Large intestine (tissue), 12 donors: ENCODE measurements around the gene TMEM202. TPM values are rescaled to one million over a fixed set of nuclear protein-coding genes. Genes with fewer than 3 reads are reported as not detected.

Experiments used
- DNase-seq, 2 donors: peaks; one replicate each; pipeline versions ENCODE4 v3.0.0 to v3.0.0-alpha.2; 2013
- H3K27ac ChIP-seq: one replicate; pipeline ENCODE4 v1.5.1; 2013; ENCODE audit warnings: low read length
- H3K27me3 ChIP-seq: 2 replicates; pipeline ENCODE4 v1.6.1; 2013; ENCODE audit warnings: low read length; ENCODE audit not compliant: control insufficient read depth, insufficient read depth
- H3K36me3 ChIP-seq: 2 replicates; pipeline ENCODE4 v1.6.1; 2013; ENCODE audit warnings: low read length; ENCODE audit not compliant: control insufficient read depth, insufficient read depth
- H3K4me1 ChIP-seq: one replicate; pipeline ENCODE4 v1.6.1; 2013; ENCODE audit warnings: low read length; ENCODE audit not compliant: control insufficient read depth, insufficient read depth
- H3K4me3 ChIP-seq: one replicate; pipeline ENCODE4 v1.5.1; 2013; ENCODE audit warnings: low read length
- H3K9me3 ChIP-seq: one replicate; pipeline ENCODE4 v1.6.1; 2013; ENCODE audit warnings: mild to moderate bottlenecking, low read depth, low read length, moderate library complexity; ENCODE audit not compliant: control insufficient read depth
- whole genome bisulfite sequencing: methylation state at CpG from one replicate; pipeline ENCODE4 v1.1.5; 2013; ENCODE audit warnings: low lambda C conversion rate; ENCODE audit not compliant: insufficient coverage; 5-methylcytosine and 5-hydroxymethylcytosine counted together
- long read RNA-seq, 11 donors: transcript quantifications; one replicate each; lab custom pipeline, GENCODE V29; 2026
- polyA plus RNA-seq: library from polyadenylated mRNA; unstranded; fragments of 120-200 nt; gene quantifications from one replicate; pipeline ENCODE4 v1.2.1, GENCODE V29; 2013

The TMEM202 gene, protein sequence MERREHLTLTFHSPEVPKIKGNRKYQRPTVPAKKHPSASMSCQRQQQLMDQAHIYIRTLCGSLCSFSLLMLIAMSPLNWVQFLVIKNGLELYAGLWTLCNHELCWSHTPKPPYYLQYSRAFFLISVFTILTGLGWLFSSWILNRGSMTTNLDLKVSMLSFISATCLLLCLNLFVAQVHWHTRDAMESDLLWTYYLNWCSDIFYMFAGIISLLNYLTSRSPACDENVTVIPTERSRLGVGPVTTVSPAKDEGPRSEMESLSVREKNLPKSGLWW
- polyA plus RNA-seq = not detected
- long read RNA-seq, donor 1 = 0 reads
- long read RNA-seq, donor 2 = 0 reads
- long read RNA-seq, donor 3 = 0 reads
- long read RNA-seq, donor 4 = 0 reads
- long read RNA-seq, donor 5 = 0 reads
- long read RNA-seq, donor 6 = 0 reads
- long read RNA-seq, donor 7 = 0 reads
- long read RNA-seq, donor 8 = 0 reads
- long read RNA-seq, donor 9 = 0 reads
- long read RNA-seq, donor 10 = 0 reads
- long read RNA-seq, donor 11 = 0 reads

DNA sequence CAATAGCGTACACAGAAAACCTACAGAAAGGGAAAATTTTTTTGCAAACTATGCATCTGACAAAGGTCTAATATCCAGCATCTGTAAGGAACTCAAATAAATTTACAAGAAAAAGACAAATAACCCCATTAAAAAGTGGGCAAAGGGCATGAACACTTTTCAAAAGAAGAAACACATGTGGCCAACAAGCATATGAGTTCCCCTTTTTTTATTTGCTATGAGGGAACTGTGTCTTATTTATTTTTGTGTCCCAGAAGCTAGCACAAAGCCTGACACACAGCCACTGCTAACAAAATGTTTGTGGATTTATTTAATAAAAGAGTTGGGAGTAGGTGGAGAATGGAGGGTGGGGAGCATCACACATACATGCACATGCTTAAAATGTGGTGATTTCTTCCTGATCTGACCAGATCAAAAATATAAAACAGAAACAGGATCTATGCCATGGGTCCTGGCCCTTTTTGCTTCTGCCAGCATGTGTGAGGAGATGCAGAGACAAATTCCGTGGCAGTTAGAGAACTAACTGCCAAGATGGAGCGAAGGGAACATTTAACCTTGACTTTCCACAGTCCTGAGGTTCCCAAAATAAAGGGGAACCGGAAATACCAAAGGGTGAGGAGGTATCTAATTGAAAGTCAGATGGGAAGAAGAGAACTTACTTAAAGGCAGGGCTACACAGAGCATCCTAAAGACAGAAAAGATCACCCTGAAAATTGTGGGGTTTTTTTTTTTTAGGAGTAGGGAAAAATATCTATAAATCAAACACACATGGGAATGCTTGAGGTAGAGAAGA, at the start of gene TMEM202:
TMEM202 (plus strand) TSS at position 510 of the 793 bp plus-strand sequence; CDS start at position 532, 22 bp downstream.
- Histone ChIP-seq H3K27me3 (peaks cover 12% of the 10 kb centered on the region), H3K27ac (no peak within 1 kb of the TSS), H3K4me1 (no peaks in the 10 kb centered on the region), H3K9me3 (peaks cover 4% of the 10 kb centered on the region), H3K36me3 (no peaks in the 10 kb centered on the region), H3K4me3 (no peak within 1 kb of the TSS)
- DNase-seq = no peak
- WGBS = 100% methylated on average over 1 of the region's 4 CpGs

- H3K4me3 ChIP-seq = no peak overlapping the region
- no peaks in the 10 kb centered on the region for H3K4me1 ChIP-seq
- WGBS = no CpG with 5 or more reads among the region's 2 CpGs
- no peak overlapping the region for H3K27ac ChIP-seq
- DNase-seq = no peak
- no peaks in the 10 kb centered on the region for H3K27me3 ChIP-seq
- peaks cover 79% of the 10 kb centered on the region for H3K36me3 ChIP-seq
- H3K9me3 ChIP-seq = no peaks in the 10 kb centered on the region
These were observed 44.8 kb upstream of the TMEM202 start for GRCh38 chr15:72353266-72353665.

DNA sequence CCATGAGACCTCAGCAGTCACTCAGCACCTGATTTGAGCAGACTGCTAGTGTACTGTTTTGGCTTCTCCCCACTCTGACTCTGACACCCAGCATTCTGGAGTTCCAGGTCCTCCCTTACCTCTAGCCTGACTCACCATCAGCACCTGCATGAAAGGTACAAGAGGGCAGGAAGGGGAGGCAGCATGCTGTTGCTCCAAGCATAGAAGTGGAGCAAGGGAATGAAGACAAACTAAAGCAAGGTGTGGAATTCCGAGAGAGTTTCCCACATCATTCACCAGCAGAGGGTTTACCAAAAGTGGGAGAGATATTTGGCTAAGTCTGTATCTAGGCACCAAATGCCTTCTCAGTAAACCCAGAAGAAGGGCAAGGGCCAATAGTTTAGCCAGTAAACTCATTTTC, 43.6 kb upstream of the TMEM202 start:
- no CpG with 5 or more reads among the region's 1 CpG for whole genome bisulfite sequencing
- Histone ChIP-seq H3K9me3 (no peaks in the 10 kb centered on the region), H3K27ac (no peak overlapping the region), H3K36me3 (peaks cover 69% of the 10 kb centered on the region), H3K4me3 (no peak overlapping the region), H3K27me3 (no peaks in the 10 kb centered on the region), H3K4me1 (no peaks in the 10 kb centered on the region)
- DNase-seq = no peak

GRCh38 chr15:72358121-72358520, 40.0 kb upstream of the TMEM202 start:
- peaks cover 51% of the 10 kb centered on the region for H3K36me3 ChIP-seq
- H3K27ac ChIP-seq = no peak overlapping the region
- WGBS = no CpG with 5 or more reads among the region's 3 CpGs
- no peak for DNase-seq
- no peaks in the 10 kb centered on the region for H3K4me1 ChIP-seq
- H3K27me3 ChIP-seq = no peaks in the 10 kb centered on the region
- no peaks in the 10 kb centered on the region for H3K9me3 ChIP-seq
- no peak overlapping the region for H3K4me3 ChIP-seq

DNA sequence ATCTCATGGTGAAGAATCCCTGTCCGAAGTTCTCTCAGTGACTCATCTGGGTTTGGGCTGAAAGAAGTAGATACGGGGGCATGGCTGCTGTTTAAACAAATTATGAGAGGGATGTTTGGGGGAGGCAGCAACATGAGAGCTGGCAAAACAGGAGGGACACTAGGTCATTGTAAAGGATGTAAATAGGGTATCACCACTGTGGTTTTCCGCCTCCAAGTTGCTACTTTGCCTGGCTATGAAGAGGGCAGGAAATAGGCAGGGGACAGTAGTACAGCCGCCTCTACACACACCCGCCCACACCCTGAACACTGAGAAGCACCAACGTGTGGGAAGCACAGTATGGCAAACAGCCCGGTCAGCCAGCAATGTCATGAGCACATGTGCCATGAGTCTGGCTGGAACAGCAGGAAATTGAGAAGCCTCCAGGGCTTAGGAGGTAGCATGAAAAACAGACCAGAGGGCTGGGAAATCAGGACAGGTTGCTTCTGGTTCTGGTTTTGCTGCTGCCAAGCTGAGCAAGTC, 39.4 kb upstream of the TMEM202 start:
- no peaks in the 10 kb centered on the region for H3K27me3 ChIP-seq
- H3K4me3 ChIP-seq = no peak overlapping the region
- WGBS = no CpG with 5 or more reads among the region's 7 CpGs
- no peaks in the 10 kb centered on the region for H3K4me1 ChIP-seq
- H3K36me3 ChIP-seq = peaks cover 48% of the 10 kb centered on the region
- no peak for DNase-seq
- no peak overlapping the region for H3K27ac ChIP-seq
- H3K9me3 ChIP-seq = no peaks in the 10 kb centered on the region

GRCh38 chr15:72361176-72361575, 36.9 kb upstream of the TMEM202 start:
- no peaks in the 10 kb centered on the region for H3K27me3 ChIP-seq
- peaks cover 27% of the 10 kb centered on the region for H3K36me3 ChIP-seq
- WGBS = no CpG with 5 or more reads among the region's 1 CpG
- no peaks in the 10 kb centered on the region for H3K4me1 ChIP-seq
- H3K4me3 ChIP-seq = no peak overlapping the region
- no peaks in the 10 kb centered on the region for H3K9me3 ChIP-seq
- no peak overlapping the region for H3K27ac ChIP-seq
- DNase-seq = no peak

DNA sequence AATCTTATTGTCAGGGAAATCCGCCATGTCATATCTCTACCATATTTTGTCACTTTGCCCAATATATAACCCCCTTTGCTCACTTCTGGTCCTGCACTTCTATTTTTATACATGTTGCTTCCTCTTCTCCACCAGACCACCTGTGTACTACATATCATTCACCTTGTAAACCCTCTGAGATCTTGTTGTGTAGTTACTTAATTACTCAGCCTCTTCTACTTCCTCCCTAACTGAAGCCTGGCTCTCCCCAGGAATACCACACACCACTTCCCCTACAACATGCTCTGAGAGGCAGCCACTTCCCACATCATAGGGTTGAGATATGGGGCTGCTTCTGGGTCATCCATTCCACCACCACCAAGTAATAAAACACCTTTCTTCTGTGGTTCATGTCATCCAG, 32.3 kb upstream of the TMEM202 start:
- H3K9me3 ChIP-seq = no peaks in the 10 kb centered on the region
- DNase-seq = no peak
- no peaks in the 10 kb centered on the region for H3K4me1 ChIP-seq
- 100% methylated on average over 1 of the region's 1 CpG for WGBS
- H3K4me3 ChIP-seq = no peak overlapping the region
- no peak overlapping the region for H3K27ac ChIP-seq
- peaks cover 37% of the 10 kb centered on the region for H3K36me3 ChIP-seq
- no peaks in the 10 kb centered on the region for H3K27me3 ChIP-seq

GRCh38 chr15:72368325-72368724, 29.8 kb upstream of the TMEM202 start:
- Histone ChIP-seq H3K36me3 (peaks cover 23% of the 10 kb centered on the region), H3K27me3 (no peaks in the 10 kb centered on the region), H3K4me1 (no peaks in the 10 kb centered on the region), H3K9me3 (no peaks in the 10 kb centered on the region), H3K27ac (no peak overlapping the region), H3K4me3 (no peak overlapping the region)
- DNase-seq = no peak
- no CpG with 5 or more reads among the region's 2 CpGs for WGBS

- peaks cover 21% of the 10 kb centered on the region for H3K36me3 ChIP-seq
- H3K27ac ChIP-seq = no peak overlapping the region
- no CpG with 5 or more reads among the region's 2 CpGs for WGBS
- H3K4me1 ChIP-seq = no peaks in the 10 kb centered on the region
- no peak overlapping the region for H3K4me3 ChIP-seq
- no peak for DNase-seq
- no peaks in the 10 kb centered on the region for H3K9me3 ChIP-seq
- H3K27me3 ChIP-seq = no peaks in the 10 kb centered on the region
These were observed 29.2 kb upstream of the TMEM202 start for GRCh38 chr15:72368899-72369298.

- no peak overlapping the region for H3K4me3 ChIP-seq
- 71% methylated on average over 1 of the region's 1 CpG for WGBS
- H3K27me3 ChIP-seq = no peaks in the 10 kb centered on the region
- no peak for DNase-seq
- no peak overlapping the region for H3K27ac ChIP-seq
- H3K36me3 ChIP-seq = peaks cover 21% of the 10 kb centered on the region
- no peaks in the 10 kb centered on the region for H3K9me3 ChIP-seq
- H3K4me1 ChIP-seq = peaks cover 3% of the 10 kb centered on the region
These were observed 28.1 kb upstream of the TMEM202 start for GRCh38 chr15:72369964-72370363.
